PC-9 (cell line): ENCODE data around the gene PNMA6E. TPM values are rescaled to one million over a fixed set of nuclear protein-coding genes. Genes with fewer than 3 reads are reported as not detected.

ENCODE experiments used
- BruUV-seq: library from RNA; stranded (reverse); fragments of 400-500 nt; replicated peaks from 2 replicates; lab custom pipeline; 2021; lab: Mats Ljungman, UMichigan
- CTCF ChIA-PET: fragments of 300-600 bp; sonication (Branson Sonifier 250); formaldehyde crosslinking; loops from one replicate; lab custom pipeline; 2022; ENCODE audit warnings: antibody characterized with exemption; lab: Charles Lee
- POLR2A ChIA-PET: fragments of 300-600 bp; sonication (Branson Sonifier 250); formaldehyde crosslinking; loops from one replicate; lab custom pipeline; 2022; ENCODE audit warnings: antibody characterized with exemption; ENCODE audit not compliant: unreplicated experiment; lab: Charles Lee
- DNase-seq, 2 experiments: peaks; one replicate each; pipeline versions ENCODE4 v3.0.0 to v3.0.0-alpha.2; 2015 to 2022; ENCODE audit warnings: mixed read lengths in 1 of 2
- H2AFZ ChIP-seq: fragments of 200-600 bp; sonication (generic); 2 replicates; pipeline ENCODE4 v1.8.1; 2017; ENCODE audit warnings: antibody characterized with exemption
- H3F3A ChIP-seq: fragments of 200-600 bp; sonication (generic); 2 replicates; pipeline ENCODE4 v1.8.1; 2017; ENCODE audit warnings: antibody characterized with exemption, mild to moderate bottlenecking, low read depth; ENCODE audit not compliant: insufficient read depth
- H3K27ac ChIP-seq: fragments of 200-600 bp; sonication (generic); 2 replicates; pipeline ENCODE4 v1.6.1; 2016; ENCODE audit warnings: mixed run types
- H3K27me3 ChIP-seq: fragments of 200-600 bp; sonication (generic); 2 replicates; pipeline ENCODE4 v1.6.1; 2016; ENCODE audit warnings: low read depth, mixed run types; ENCODE audit not compliant: insufficient read depth
- H3K36me3 ChIP-seq: fragments of 200-600 bp; sonication (generic); 2 replicates; pipeline ENCODE4 v1.6.1; 2016; ENCODE audit warnings: low read depth, mixed run types
- H3K4me1 ChIP-seq: fragments of 200-600 bp; sonication (generic); replicated peaks from 2 replicates; pipeline ENCODE4 v1.6.1; 2016; ENCODE audit warnings: mixed run types; ENCODE audit not compliant: insufficient read depth
- H3K4me2 ChIP-seq: fragments of 200-600 bp; sonication (generic); 2 replicates; pipeline ENCODE4 v1.6.1; 2017; ENCODE audit warnings: mixed run types
- H3K4me3 ChIP-seq: fragments of 200-600 bp; sonication (generic); 2 replicates; pipeline ENCODE4 v1.6.1; 2016; ENCODE audit warnings: mixed run types
- H3K79me2 ChIP-seq: fragments of 200-600 bp; sonication (generic); 2 replicates; pipeline ENCODE4 v1.6.1; 2017; ENCODE audit warnings: low read depth, mixed run types
- H3K9me2 ChIP-seq: fragments of 200-600 bp; sonication (generic); 2 replicates; pipeline ENCODE4 v1.8.1; 2017; ENCODE audit warnings: mild to moderate bottlenecking; ENCODE audit not compliant: insufficient read depth
- H3K9me3 ChIP-seq: fragments of 200-600 bp; sonication (generic); 2 replicates; pipeline ENCODE4 v1.8.1; 2016; ENCODE audit warnings: low read depth; ENCODE audit not compliant: insufficient read depth
- H4K20me1 ChIP-seq: fragments of 200-600 bp; sonication (generic); 2 replicates; pipeline ENCODE4 v1.8.1; 2017; ENCODE audit not compliant: insufficient read depth
- CTCF ChIP-seq: fragments of 200-600 bp; sonication (generic); conservative IDR thresholded peaks from 2 replicates; pipeline ENCODE4 v1.6.1; 2017; ENCODE audit warnings: mixed run types, antibody characterized with exemption, mild to moderate bottlenecking, moderate library complexity
- EZH2 ChIP-seq: fragments of 200-600 bp; sonication (generic); IDR thresholded peaks from 2 replicates; pipeline ENCODE4 v1.8.0; 2017; ENCODE audit warnings: antibody characterized with exemption, low read depth
- intact Hi-C: fragments of 100-400 bp; cut with micrococcal nuclease; formaldehyde crosslinking; loops from one replicate; pipeline ENCODE4 v1.10.0; 2022; ENCODE audit not compliant: unreplicated experiment
- total RNA-seq: library from RNA; stranded (reverse); gene quantifications from 2 replicates; pipeline ENCODE4 v1.2.3, GENCODE V29; 2021

The PNMA6E gene
- total RNA-seq, 1 experiment from 2014 or later, result not detected

- TF ChIP-seq EZH2, result no peak
- TF ChIP-seq CTCF, result no peak
- peaks cover 50% of the 10 kb centered on the region for H3K27me3 ChIP-seq
- no peaks in the 10 kb centered on the region for H3F3A ChIP-seq
- H4K20me1 ChIP-seq, result no peaks in the 10 kb centered on the region
- BruUV-seq, result no TSS peak
- ChIA-PET POLR2A (no interaction called here), CTCF (no interaction called here)
- H3K9me2 ChIP-seq, result no peaks in the 10 kb centered on the region
- no peaks in the 10 kb centered on the region for H3K79me2 ChIP-seq
- no peaks in the 10 kb centered on the region for H3K4me1 ChIP-seq
- no peak overlapping the region for H3K27ac ChIP-seq
- H3K36me3 ChIP-seq, result no peaks in the 10 kb centered on the region
- no peak overlapping the region for H3K4me2 ChIP-seq
- intact Hi-C loops, result no loop called here
- H3K4me3 ChIP-seq, result no peak overlapping the region
- H2AFZ ChIP-seq, result no peak overlapping the region
- DNase-seq, result no peak
- no peaks in the 10 kb centered on the region for H3K9me3 ChIP-seq
These were observed 4.6 kb downstream of the PNMA6E start for GRCh38 chrX:153396320-153397195.

DNA sequence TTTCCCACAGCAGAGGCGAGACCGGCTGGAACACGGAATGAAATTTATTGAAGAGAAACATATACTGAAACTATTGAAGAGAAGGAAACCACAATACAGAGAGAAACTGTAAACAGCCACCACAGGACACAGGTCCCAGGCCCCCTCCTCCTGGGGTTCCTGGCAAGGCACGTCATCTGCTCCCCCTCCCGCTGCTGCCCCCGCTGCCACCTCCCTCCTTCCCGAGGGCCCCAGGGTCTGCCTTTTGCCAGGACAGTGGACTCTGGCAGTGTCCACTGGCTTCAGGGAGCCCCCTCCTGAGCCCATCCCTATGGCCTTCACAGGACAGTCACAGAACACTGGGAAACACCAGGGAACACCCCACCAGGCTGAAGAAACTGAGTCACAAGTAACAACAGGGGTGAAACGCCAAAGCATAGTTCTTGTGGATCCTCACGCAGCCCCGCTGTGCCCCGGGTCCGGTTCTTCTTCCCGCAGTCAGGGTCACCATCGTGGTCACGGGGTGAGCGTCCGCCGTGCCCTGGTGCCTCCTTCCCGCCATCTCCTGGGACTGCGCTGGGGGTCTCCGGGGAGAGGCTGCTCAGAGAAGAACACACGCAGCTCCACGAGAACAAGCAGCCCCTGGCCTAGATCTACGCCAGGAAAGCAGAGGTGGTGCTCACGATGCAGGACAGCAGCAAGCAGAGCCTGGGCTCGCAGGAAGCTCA, 5.4 kb downstream of the PNMA6E start:
- H3K4me3 ChIP-seq, result no peak overlapping the region
- no peak overlapping the region for H2AFZ ChIP-seq
- BruUV-seq, result no TSS peak
- no peaks in the 10 kb centered on the region for H3K79me2 ChIP-seq
- ChIA-PET POLR2A (no interaction called here), CTCF (no interaction called here)
- no peak for DNase-seq
- H3K4me2 ChIP-seq, result no peak overlapping the region
- no peaks in the 10 kb centered on the region for H3K9me2 ChIP-seq
- no peaks in the 10 kb centered on the region for H3F3A ChIP-seq
- peaks cover 45% of the 10 kb centered on the region for H3K27me3 ChIP-seq
- no peaks in the 10 kb centered on the region for H3K9me3 ChIP-seq
- no peaks in the 10 kb centered on the region for H4K20me1 ChIP-seq
- H3K4me1 ChIP-seq, result no peaks in the 10 kb centered on the region
- intact Hi-C loops, result no loop called here
- H3K27ac ChIP-seq, result no peak overlapping the region
- TF ChIP-seq CTCF, result no peak
- TF ChIP-seq EZH2, result no peak
- H3K36me3 ChIP-seq, result no peaks in the 10 kb centered on the region

GRCh38 chrX:153394612-153395011, 6.5 kb downstream of the PNMA6E start:
- Histone ChIP-seq H2AFZ (no peak overlapping the region), H3K36me3 (no peaks in the 10 kb centered on the region), H3K4me1 (no peaks in the 10 kb centered on the region), H3K27ac (no peak overlapping the region), H3F3A (no peaks in the 10 kb centered on the region), H3K9me3 (no peaks in the 10 kb centered on the region), H3K79me2 (no peaks in the 10 kb centered on the region), H3K4me2 (no peak overlapping the region), H3K27me3 (peaks cover 42% of the 10 kb centered on the region), H3K9me2 (no peaks in the 10 kb centered on the region), H3K4me3 (no peak overlapping the region), H4K20me1 (no peaks in the 10 kb centered on the region)
- ChIA-PET CTCF (no interaction called here), POLR2A (no interaction called here)
- TF ChIP-seq EZH2, result no peak
- no peak for TF ChIP-seq CTCF
- no peak for DNase-seq
- BruUV-seq, result no TSS peak
- intact Hi-C loops, result no loop called here
